T-helper 2 cell treated with Interferon-gamma antibody and Interleukin-4, amounts not matched to agents 100 ng/mL and 5 ng/mL, for 36 hours (primary cell): ENCODE measurements around the gene ARHGAP10. TPM values are rescaled to one million over a fixed set of nuclear protein-coding genes. Genes with fewer than 3 reads are reported as not detected.
"Not testable (repeated sequence)": the region's sequence is repeated elsewhere in the genome, so short reads cannot be mapped to it uniquely, and the experiment has no call there.

Source experiments
- intact Hi-C: fragments of 100-400 bp; cut with micrococcal nuclease; formaldehyde crosslinking; loops from one replicate; pipeline ENCODE4 v1.15.1; 2023
- total RNA-seq: library from RNA; stranded (reverse); gene quantifications from 2 replicates; pipeline ENCODE4 v1.2.3, GENCODE V29; 2022

ARHGAP10 gene
- total RNA-seq, 1 donor from 2014 or later = 21.7 TPM

DNA sequence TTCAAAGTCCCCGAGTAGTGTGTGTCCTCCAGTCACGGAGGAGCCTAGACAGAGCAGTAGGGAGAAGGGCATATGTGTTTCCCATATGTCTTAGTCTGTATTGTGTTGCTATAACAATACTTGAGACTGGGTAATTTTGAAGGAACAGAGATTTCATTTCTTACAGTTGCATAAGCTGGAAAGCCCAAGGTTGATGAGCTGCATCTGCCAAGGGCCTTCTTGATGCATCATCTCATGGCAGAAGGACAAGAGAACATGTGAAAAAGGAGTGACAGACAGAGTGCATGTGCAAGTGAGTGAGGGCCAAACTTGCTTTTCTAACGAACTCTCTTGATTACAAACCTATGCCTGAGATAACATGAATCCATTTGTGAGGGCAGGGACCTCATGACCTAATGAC lies 243.4 kb downstream of the ARHGAP10 start:
- intact Hi-C loops = no loop called here

DNA sequence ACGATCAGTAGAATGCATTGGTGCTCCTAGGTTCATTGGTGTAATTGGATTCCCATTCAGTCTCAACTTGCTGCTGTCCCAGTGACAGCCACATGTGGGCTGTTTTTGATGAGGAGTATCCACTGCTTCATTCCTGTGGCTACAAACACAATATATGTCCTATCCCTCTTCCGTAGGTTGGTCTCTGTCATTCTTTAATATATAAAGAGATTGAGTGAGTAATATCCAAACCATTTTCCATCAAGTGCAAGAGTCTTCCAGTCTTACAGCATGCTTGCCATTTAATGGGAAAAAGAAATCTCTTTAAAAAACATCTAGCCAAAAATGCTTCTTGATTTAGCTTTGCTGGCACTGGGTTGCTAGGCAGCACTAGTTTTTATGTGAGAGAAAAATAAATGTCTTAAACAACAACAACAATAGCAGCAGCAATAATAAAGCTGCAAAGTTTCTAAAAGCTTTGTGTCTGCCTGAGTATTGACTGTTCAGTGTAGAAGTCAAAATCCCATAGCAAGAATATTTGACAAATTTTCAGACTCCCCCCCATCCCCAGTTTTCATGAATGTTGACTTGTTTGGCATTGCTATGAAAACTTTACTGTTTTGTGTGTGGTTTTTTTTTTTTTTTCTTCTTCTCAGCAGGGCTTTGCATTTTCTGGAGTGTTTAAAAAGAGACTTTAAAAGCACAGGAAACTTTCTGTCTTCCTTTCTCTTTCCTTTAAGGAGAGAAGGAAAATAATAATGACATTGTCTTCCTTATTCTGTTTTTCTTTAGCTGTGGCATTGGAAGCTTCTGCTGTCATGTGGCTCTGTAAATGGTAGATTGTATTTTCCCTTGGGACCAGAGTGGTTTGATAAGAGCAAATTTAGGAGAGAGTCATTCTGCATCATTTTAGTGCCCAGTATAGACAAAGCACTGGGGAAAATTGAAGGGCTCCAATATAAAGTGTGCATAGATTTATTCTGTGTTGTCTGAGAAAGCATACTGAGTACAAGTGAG lies 244.3 kb downstream of the ARHGAP10 start:
- intact Hi-C loops = no loop called here

DNA sequence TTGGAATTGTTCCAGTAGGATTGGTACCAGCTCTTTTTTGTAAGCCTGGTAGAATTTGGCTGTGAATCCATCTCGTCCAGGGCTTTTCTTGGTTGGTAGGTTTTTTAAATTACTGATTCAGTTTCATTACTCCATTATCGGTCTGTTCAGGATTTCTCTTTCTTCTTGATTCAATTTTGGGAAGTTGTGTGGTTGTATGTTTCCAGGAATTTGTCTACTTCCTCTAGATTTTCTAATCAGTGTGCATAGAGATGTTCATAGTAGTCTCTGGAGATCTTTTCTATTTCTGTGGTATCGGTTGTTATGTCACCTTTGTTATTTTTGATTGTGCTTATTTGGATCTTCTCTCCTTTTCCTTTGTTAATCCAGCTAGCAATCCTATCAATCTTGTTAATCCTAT lies 248.7 kb downstream of the ARHGAP10 start:
- intact Hi-C loops = loop anchor here (5.0 kb wide), 2 partner anchors 72 to 462 kb away; partner anchors contain the start of gene NR3C2

DNA sequence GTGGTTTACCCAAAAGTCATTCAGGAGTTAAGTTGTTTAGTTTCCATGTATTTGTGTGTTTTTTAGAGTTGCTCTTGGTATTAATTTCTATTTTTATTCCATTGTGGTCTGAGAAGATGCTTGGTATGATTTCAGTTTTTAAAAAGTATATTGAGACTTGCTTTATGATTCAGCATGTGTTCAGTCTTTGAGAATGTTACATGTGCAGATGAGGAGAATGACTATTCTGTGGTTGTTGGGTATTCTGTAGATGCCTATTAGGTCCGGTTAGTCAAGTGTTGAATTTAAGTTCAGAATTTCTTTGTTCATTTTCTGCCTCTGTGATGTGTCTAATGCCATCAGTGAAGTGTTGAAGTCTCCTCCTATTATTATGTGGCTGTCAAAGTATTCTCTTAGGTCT lies 249.4 kb downstream of the ARHGAP10 start:
- intact Hi-C loops = loop anchor here (5.0 kb wide), 2 partner anchors 71 to 461 kb away; partner anchors contain the start of gene NR3C2

DNA sequence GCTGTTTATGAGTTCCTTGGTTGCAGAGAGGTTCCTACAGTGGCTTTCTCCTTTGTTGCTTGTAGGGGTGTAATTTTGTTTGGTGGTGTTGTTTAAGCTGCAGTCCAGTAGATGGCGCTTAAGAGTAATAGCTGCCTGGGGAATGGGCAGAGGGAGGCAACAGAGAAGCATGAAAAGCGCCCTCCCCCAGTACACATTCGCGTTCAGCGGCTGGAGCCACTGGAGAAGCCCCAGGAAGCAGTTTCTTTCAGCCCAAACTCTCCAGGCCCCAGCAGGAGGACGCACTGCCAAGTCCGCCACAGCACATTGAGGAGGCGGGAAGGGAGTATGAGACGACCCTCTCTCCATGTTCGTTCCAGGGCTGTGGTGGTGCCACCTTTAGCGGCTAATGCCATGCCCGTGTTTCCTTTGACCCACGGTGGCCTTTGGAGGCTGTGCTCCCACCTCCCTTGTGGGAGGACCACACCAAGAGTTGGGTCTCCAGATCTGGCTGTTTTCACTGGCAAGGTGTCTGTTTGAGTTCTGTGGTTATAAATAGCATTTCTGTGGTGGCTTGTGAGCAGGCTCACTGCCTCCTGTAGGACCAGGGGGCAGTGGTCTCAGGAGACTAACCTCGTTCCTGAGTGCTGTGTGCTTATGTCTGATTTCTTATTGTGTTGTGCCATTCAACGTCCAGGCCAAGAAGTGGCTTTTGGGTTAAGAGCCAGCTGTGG lies 252.3 kb downstream of the ARHGAP10 start:
- intact Hi-C loops = loop anchor here (5.0 kb wide), 2 partner anchors 68 to 458 kb away; partner anchors contain the start of gene NR3C2

DNA sequence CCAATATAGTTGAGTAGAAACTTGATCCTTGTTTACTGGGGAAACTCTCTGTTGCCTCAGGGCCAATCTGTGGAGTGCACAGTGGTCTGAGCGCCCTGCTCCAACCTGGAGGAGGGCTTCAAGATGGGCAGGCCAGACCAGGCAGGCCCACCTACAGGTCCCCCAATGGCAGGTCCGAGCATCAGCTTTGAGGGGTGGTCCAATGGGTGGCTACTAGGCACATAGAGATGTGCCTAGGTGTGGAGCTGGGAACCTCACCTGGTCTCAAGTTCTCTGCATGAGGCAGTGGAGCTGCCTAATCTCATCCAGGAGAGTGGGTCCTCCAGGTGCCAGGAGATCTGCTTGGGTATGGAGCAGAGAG lies 252.9 kb downstream of the ARHGAP10 start:
- intact Hi-C loops = loop anchor here (5.0 kb wide), 2 partner anchors 68 to 458 kb away; partner anchors contain the start of gene NR3C2

DNA sequence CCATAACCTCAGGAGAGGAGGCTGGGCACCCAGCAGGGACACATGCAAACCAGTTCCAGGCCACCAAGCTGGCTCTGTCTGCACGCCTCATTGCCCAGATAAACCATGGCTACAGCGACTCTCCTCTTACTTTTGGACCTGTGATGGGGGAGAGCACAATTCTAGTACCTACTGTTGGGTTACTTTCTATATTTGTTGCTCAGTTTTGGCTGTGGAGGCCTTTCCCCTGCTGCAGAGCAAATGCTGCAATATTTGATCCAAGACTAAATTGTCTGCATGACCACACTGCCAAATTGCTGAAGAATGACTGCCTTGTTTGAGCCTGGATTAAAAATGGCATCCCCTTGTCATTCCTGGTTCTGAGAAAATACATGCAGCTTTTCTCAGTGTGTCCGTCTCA lies 253.5 kb downstream of the ARHGAP10 start:
- intact Hi-C loops = no loop called here

DNA sequence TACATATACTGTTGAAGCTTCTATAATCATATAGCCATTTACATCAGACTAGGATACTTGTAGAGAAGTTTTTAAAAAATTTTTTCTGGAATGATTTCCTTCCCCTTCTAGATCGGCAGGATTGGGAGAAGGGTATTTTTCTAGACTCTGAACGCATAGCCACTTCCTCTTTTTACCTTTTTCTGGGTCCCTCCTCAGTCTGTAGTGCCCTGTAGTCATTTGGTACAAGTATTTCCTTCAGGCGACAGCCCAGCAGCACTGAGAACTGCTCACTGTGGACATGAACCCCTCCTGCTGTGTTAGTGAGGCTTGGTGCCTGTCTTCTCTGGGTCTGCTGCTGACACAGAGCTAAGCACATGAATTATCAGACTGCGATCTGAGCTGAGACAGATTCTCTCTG lies 255.4 kb downstream of the ARHGAP10 start:
- intact Hi-C loops = no loop called here

DNA sequence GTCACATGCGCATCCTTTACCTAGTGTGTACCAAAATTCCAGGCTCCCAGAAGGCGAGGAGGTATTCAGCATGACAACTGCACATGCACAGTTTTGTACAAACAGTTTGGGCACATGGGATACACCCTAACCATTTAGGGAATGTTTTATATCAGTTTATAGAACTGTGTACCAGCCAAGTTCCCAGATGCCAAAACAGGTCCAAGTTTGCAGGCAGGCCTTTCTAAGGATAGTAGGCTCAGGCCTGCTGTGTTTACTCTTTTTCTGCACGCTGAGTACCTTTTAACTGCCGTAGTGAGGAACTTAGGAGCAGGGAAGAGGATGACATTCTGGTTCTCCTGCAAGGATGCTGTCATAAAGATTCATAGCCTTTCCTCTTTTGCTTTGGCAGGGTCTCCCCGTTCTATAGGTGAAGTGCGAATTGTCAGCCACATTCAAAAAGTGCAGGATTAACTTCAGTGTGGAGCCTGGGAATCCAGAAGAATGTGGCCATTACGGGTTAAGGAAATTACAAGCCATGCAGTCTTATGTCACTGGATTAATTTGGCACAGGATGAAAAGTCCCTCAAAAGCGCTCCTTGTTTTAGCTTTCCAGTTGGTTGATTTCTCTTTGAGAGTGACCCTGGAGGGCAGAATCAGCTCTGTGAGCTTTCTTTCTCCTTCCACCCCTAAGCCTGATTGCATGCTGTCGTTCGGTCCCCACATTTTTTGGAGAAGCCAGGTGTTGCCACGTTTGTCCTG lies 259.8 kb downstream of the ARHGAP10 start:
- intact Hi-C loops = no loop called here

DNA sequence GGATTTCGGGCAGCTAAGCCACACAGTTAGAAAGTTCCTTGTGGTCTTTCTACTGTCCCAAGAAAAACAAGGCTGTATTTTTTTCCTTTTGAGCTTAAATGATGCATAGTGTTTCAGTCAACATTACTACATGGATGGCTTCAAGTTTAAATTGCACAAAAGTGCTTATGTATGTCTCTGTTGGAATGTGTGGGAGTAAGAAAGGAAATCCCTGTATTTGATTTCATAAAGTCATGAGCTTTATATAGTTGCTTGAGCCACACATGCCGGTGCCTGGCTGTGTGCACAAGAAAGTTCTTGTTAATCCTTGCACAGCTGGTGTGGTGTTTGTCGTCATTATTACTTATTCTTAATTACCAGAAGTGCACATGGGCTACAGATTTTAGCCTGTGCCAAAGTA lies 262.2 kb downstream of the ARHGAP10 start:
- intact Hi-C loops = no loop called here

DNA sequence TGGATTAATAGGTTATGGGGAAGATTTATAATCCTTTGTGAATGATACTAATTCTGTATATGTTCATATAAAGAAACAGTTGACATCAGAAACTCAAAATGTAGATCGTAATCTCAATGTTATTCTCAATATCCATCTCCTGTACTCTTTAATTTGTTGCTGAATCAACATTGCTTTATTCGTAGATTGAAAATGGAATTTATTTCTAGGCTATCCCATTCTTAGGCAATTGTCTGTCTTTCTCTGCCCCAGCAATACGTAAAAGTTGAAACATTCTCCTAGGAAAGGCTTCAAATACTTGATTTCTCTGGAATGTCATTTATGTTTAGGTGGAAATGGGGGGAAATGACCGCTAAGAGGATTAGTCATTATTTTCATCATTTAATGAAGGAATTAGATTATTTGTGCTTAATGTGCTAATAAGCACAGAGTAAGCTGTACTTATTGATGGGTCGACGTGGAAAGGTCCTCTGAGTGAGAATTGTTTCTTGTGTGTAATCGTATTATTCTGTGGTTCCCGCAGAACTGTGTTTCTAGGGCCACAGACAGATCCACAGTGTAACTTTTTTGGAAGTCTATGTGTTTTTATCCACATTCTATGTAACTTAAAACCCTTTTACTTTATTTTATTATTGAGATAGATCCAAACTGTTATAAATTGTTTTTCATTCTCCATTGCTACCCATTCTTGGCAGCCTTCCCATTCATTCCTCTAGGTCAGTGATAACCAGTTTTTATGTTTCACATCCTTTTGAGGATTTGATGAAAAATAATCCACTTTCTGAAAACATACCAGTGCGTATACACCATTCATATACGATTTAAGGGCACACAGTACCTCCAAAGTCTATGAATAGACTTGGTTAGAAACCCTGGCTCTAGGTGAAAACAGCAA lies 262.9 kb downstream of the ARHGAP10 start:
- intact Hi-C loops = no loop called here

DNA sequence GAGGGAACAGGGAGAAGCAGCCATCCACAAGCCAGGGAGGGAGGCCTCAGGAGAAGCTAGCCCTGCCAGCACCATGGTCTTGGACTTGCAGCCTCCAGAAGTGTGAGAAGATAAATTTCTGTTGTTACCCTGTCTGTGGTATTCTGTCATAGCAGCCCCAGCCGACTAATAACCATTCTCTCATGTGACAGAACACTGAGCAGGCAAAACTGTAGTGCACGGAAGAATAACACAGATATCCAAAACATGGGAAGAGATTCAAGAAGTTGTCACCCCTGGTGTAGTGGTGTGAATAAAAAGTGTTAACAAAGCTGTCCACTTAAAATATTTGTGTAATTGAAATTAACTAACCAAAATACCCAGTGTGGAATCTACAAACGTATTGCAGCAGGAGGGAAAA lies 265.0 kb downstream of the ARHGAP10 start:
- intact Hi-C loops = no loop called here

DNA sequence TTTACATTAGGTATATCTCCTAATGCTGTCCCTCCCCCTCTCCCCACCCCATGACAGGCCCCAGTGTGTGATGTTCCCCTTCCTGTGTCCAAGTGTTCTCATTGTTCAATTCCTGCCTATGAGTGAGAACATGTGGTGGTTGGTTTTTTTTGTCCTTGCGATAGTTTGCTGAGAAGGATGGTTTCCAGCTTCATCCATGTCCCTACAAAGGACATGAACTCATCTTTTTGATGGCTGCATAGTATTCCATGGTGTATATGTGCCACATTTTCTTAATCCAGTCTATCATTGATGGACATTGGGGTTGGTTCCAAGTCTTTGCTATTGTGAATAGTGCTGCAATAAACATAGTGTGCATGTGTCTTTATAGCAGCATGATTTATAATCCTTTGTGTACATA lies 268.1 kb downstream of the ARHGAP10 start:
- intact Hi-C loops = not testable (repeated sequence)

DNA sequence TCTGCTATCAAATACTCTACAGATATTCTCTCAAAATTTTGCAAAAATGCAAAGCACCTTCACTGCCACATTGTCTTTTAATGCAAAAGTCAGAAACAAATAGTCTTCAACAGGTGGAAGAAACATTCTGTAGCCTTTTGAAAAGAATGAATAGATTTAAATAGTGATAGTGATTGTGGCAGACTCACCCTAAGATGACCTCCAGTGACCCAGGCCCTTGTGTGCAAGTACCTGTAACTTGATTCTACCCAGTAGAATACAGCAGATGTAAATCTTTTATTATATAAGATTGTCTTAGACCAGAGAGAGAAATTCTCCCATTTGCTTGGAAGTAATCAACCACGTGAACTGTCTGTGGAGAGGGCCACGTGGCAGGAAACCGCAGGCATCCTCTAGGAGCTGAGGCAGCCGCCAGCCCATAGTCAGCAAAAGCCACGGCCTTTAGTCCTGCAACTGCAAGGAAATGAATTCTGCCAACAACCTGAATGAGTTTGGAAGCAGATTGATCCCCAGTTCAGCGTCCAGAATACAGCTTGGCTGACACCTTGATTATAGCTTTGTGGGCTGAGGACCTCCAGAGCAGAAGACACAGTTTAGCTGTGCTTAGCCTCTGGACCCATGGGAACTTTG lies 272.5 kb downstream of the ARHGAP10 start:
- intact Hi-C loops = no loop called here

DNA sequence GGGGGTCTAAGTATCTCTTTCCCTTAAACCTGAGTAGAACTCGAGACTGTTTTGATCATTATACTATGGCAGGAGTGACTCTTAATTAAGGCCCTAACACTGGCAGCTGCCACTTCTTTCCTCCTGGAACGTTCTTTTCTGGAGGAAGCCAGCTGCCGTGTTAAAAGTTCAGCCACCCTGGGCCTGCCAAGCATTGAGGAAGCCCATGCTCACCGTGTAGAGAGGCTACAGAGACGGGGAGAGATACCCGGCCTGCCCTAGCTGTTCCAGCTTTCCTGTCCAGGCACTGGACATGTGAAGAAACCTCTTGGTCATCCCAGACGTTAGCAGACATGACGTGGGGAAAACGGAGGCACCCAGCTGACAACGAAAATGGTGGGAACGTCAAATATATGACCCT lies 274.1 kb downstream of the ARHGAP10 start:
- intact Hi-C loops = no loop called here

DNA sequence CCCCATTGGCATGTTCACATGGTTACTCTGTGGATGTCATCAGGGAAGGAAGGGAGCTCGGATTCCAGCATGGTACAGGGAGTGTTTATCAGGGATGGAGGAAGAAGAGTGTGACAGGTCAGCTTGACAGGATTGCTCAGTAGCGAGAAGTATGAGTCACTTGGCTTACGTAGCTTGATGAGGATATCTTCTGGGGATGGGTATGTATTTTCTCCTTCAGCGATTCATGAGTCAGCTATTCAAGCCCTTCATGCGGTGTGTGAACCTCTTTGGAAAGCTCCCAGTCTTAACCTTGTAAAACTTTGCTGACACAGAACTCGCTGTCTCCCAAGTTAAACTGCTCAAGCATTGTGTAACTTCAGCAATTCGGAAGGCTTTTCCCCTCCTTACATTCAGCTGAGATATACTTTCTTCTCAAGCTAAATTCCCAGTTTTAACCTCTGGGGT lies 275.4 kb downstream of the ARHGAP10 start:
- intact Hi-C loops = no loop called here

DNA sequence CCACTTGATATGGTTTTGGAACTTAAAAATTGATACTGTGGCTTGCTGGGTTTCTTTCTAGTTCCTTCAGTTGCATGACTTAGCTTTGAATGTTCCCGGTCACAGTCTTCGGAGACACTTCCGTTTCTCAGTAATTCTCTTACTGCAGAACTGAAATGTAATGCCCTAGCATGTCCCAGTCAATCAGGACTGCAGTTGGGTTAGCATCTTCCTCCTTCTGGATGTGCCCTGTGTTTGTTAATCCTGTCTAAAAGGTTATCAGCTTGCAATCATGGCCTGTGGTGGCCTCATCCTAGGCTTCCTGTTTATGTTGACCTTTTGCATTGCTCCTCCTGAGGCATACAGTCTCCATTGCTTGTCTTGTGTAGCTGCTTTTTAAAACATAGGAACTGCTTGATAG lies 275.9 kb downstream of the ARHGAP10 start:
- intact Hi-C loops = no loop called here

DNA sequence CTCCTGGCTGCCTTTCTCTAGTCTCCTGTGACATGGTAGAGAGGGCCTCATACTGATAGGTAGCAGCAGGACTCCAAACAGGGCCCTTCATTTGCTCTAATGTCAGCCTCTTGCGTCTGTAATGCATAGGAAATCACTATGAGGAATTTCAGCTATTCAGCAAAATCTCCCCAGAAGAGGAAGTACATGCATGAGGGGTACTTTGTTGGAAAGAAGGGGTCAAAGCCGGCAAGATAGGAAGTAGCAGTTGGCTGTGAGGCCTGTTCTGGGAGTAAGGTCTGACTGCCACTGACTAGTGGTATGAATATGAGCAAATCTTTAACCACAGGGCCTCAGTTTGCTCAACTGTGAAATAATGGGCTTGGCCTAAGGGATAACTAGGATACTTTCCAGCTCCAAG lies 283.2 kb downstream of the ARHGAP10 start:
- intact Hi-C loops = no loop called here

DNA sequence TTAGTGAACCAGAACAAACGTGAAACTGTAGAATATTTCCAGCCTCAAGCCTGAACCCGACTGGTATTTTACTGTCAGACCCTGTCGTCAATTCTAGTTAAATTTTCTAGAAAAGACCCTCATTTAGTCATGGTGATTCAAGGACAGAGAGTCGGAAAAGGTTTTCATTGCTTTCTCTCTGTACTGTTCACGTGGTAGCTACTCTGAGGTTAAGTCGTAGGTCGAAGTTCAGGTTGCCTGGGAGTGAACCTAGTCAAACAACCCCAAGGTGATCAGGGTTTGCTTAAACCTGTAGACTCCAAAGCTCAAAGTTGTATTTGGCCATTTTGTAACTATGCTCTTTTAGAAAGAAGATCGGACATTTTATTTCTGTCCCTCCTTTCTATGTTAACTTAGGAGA lies 283.6 kb downstream of the ARHGAP10 start:
- intact Hi-C loops = no loop called here

DNA sequence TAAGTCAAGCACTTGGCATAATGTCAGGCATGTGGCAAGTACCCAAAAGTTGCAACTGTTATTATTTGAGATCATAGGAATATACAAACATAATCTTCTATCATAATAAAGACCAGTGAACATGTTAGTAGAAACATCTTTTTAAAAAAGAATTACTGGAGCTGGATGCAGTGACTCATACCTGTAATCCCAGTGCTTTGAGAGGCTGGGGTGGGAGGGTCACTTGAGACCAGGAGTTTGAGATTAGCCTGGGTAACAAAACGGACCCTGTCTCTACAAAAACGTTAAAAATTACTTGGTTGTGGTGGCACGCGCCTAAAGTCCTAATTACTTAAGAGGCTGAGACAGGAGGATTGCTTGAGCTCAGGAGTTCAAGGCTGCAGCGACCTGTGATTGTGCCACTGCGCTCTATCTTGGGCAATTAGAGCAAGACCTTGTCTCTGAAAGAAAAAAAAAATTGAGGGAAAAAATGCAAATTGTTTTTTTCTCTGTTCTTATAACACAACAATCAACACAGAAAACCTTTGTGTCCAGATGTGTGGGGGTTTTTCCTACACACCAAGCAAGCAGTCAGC lies 284.3 kb downstream of the ARHGAP10 start:
- intact Hi-C loops = no loop called here
